ENCODE results near the gene TTF1.
A peak's percentile ranks its signal among the peaks of the same experiment; 100 is the strongest.
"Not testable (repeated sequence)": the region's sequence is repeated elsewhere in the genome, so short reads cannot be mapped to it uniquely, and the experiment has no call there.

TTF1 gene

DNA sequence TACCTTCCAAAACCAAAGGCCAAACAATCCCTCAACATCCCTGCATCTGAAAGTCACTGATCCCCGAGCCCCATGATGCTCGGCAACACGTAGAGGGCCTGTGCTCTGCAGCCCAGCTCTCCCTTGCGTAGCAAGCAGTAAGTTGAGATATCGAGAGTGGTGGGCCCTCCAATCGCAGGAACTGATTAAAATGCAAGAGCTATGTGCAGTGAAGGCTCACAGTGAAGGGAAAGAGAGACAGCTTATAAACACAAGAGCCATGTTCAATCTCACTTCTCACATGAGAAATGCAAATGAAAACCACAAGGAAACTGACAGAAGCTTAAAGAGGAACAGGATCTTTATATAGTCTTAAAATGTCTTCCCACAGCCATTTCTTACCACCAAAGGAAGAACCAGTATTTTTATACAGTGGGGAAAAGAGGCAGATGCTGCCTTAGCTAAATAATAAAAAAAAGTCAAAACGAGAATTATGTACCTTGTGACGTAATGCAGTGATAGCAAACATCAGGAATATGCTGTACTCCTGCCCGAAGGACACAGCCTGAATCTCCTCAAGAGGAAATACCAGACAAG, 24.6 kb downstream of the TTF1 start:
- TF ChIP-seq, protein P1, sequence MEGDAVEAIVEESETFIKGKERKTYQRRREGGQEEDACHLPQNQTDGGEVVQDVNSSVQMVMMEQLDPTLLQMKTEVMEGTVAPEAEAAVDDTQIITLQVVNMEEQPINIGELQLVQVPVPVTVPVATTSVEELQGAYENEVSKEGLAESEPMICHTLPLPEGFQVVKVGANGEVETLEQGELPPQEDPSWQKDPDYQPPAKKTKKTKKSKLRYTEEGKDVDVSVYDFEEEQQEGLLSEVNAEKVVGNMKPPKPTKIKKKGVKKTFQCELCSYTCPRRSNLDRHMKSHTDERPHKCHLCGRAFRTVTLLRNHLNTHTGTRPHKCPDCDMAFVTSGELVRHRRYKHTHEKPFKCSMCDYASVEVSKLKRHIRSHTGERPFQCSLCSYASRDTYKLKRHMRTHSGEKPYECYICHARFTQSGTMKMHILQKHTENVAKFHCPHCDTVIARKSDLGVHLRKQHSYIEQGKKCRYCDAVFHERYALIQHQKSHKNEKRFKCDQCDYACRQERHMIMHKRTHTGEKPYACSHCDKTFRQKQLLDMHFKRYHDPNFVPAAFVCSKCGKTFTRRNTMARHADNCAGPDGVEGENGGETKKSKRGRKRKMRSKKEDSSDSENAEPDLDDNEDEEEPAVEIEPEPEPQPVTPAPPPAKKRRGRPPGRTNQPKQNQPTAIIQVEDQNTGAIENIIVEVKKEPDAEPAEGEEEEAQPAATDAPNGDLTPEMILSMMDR (IDR thresholded peaks at IDR 0.05; ENCODE audit: insufficient read depth, missing control alignments): no peak
- FAIRE-seq (no peak), DNase-seq (ENCODE audit: insufficient read length, low spot score) (no peak)

DNA sequence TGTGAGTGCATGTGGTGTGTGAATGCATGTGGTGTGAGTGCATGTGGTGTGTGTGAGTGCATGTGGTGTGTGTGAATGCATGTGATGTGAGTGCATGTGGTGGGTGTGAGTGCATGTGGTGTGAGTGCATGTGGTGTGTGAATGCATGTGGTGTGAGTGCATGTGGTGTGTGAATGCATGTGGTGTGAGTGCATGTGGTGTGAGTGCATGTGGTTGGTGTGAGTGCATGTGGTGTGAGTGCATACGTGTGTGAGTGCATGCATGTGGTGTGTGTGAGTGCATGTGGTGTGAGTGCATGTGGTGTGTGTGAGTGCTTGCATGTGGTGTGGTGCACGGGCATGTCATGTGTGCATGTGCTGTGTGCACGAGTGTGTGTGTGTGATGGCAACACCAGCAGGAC, 28.2 kb downstream of the TTF1 start:
- not testable (repeated sequence) for DNase-seq (ENCODE audit: insufficient read length, low spot score); FAIRE-seq

DNA sequence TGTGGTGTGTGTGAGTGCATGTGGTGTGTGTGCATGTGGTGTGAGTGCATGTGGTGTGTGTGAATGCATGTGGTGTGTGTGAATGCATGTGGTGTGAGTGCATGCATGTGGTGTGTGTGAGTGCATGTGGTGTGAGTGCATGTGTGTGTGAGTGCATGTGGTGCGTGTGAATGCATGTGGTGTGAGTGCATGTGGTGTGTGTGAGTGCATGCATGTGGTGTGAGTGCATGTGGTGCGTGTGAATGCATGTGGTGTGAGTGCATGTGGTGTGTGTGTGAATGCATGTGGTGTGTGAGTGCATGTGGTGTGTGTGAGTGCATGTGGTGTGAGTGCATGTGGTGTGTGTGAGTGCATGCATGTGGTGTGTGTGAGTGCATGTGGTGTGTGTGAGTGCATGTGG, 28.9 kb downstream of the TTF1 start:
- not testable (repeated sequence) for FAIRE-seq; DNase-seq (ENCODE audit: insufficient read length, low spot score)

DNA sequence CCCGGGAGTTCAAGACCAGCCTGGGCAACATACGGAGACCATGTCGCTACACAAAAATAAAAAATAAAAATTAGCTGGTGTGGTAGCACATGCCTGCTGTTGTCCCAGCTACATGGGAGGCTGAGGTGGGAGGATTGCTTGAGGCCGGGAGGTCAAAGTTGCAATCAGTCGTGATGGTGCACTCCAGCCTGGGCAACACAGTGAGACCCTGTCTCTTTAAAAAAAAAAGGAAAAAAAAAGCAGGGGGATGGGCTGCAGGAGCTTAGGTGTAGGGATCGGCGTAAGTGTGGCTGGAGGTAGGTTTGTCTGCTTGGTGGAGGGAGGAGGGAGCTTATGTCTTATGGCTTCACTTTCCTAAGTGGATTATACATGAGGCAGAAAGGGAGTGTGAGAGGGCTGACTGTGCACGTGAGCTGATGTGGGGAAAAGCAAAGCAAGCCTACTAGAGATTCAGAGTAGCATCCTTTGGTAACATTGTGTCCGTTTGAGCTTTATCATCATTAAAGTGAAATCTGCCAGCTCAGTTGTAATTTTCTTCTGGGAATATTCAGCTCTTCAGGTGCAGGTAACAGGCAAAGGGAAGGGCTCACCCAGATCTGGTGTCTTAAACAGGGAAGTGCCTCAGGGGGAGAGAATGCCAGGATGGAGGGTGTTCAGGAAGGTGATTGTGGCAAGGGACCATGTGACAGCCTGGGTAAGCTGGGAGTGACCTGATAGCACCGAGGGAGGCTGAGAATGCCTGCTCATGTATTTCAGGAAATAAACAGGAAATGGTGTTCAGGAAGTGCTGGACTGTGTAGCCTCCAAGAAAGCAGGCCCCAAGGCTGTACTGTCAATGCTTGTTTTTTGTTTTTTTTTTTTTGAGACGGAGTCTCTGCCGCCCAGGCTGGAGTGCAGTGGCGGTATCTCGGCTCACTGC, 34.2 kb downstream of the TTF1 start:
- peak; percentile 58 for DNase-seq (ENCODE audit: insufficient read length, low spot score)
- peak; percentile 35 for FAIRE-seq
- TF ChIP-seq, protein P1 (IDR thresholded peaks at IDR 0.05; ENCODE audit: insufficient read depth, missing control alignments): no peak

DNA sequence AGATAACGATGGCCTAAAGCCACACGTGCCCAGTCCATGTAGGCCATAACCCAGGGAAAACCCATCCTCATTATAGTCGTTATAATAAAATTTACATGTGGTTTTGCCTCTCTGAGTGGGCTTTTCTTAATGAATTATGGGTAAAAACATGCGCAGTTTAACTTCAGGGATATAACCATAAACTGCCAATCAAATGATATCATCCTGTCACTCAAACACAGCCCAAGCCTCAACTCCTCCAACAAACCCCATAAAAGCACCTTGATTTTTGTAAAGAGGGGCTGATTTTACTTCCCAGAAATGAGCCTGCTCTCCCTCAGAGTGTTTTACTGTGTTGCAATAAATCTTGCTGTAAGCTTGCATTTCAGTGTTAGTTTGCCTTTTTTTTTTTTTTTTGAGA, 36.0 kb downstream of the TTF1 start:
- FAIRE-seq: no peak
- TF ChIP-seq, protein P1 (IDR thresholded peaks at IDR 0.05; ENCODE audit: insufficient read depth, missing control alignments): no peak
- no peak for DNase-seq (ENCODE audit: insufficient read length, low spot score)

DNA sequence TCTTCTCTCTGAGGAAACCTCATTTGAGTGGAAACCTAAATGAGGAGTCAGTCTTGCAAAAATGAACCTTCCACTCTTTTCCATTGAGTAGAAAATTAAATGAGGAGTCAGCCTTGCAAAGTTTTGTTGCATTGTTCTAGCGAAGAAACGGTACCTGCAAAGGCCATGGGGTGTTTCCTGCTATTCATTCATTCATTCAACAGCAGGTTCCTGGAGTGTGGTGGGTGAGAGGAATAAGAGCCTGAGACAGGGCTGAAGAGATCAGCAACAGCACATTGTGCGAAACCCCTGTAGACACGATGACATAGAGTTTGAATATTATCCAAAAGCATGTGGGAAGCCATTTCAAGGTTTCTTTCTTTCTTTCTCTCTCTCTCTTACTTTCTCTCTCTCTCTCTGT, 37.2 kb downstream of the TTF1 start:
- DNase-seq (ENCODE audit: insufficient read length, low spot score) (no peak), FAIRE-seq (no peak)
- TF ChIP-seq, protein P1 (IDR thresholded peaks at IDR 0.05; ENCODE audit: insufficient read depth, missing control alignments): no peak

DNA sequence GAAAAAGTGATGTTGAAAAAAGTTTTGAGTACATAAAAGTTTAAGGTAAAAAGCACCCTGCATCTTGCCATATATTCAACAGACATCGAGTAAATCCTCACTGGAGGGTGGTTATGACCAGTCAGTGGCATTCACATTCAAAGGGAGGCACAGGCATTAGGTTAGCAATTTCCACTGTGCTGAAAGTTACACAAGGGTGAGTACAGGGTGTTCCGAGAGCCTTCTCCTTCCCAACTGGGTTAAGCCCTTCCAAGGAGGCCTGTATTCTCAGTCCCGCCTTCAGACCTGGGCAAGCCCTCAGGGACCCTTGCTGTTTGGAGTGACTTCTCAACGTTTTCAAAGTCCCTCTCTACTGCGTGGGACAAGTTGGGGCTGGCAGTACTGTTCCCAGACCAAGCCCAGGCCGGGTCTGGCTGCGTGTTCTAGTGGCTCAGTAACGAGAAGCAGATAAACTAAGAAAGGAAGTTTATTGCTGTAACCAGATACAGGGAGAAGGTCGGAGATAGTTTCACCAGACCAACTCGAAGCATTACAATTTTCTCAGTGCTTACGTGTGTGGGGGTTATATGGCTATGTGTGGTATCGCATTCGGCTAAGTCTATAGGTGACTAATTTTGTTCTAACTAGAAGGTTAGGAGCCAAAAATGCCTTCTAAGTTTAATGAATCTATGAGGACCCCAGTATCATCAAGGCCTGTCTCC, 38.9 kb downstream of the TTF1 start:
- TF ChIP-seq, protein P1 (IDR thresholded peaks at IDR 0.05; ENCODE audit: insufficient read depth, missing control alignments): no peak
- no peak for FAIRE-seq
- DNase-seq (ENCODE audit: insufficient read length, low spot score): no peak

DNA sequence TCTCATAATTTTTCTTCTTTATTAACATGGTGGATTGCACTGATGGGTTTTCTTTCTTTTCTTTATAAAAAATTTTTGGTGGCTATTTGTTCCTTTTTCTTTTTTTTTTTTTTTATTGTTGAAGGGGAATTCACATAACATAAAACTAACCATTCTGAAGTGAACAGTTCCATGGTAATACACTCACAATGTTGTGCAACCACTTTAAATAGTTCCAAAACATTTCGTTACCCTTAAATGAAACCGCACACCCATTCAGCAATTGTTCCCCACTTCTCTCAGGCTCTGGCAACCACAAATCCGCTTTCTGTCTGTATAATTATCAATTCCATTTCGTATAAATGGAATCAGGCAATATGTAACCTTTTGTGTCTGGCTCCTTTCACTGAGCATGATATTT, 40.2 kb downstream of the TTF1 start:
- TF ChIP-seq, protein P1 (IDR thresholded peaks at IDR 0.05; ENCODE audit: insufficient read depth, missing control alignments): no peak
- FAIRE-seq (no peak), DNase-seq (ENCODE audit: insufficient read length, low spot score) (no peak)
